Endothelial cell (in vitro differentiated cells): ENCODE data around the gene RPL22L1. TPM values are rescaled to one million over a fixed set of nuclear protein-coding genes. Genes with fewer than 3 reads are reported as not detected.
"Not testable (repeated sequence)": the region's sequence is repeated elsewhere in the genome, so short reads cannot be mapped to it uniquely, and the experiment has no call there.

Experiments
- DNase-seq: peaks from one replicate; pipeline ENCODE4 v3.0.0; 2021; ENCODE audit warnings: low spot score
- H3K27ac Mint-ChIP-seq: one replicate; pipeline ENCODE4 v1.8.0; 2021; ENCODE audit warnings: mixed read lengths, inconsistent platforms; ENCODE audit not compliant: unreplicated experiment
- H3K27me3 Mint-ChIP-seq: one replicate; pipeline ENCODE4 v1.8.0; 2021; ENCODE audit warnings: mild to moderate bottlenecking, moderate library complexity, mixed read lengths, inconsistent platforms; ENCODE audit not compliant: unreplicated experiment
- H3K36me3 Mint-ChIP-seq: one replicate; pipeline ENCODE4 v1.8.0; 2021; ENCODE audit warnings: mild to moderate bottlenecking, low read depth, mixed read lengths, inconsistent platforms; ENCODE audit not compliant: unreplicated experiment
- H3K4me1 Mint-ChIP-seq: one replicate; pipeline ENCODE4 v1.8.0; 2021; ENCODE audit warnings: mild to moderate bottlenecking, mixed read lengths, inconsistent platforms; ENCODE audit not compliant: unreplicated experiment
- H3K4me3 Mint-ChIP-seq: one replicate; pipeline ENCODE4 v1.8.0; 2021; ENCODE audit warnings: mild to moderate bottlenecking, mixed read lengths, inconsistent platforms; ENCODE audit not compliant: unreplicated experiment
- H3K9me3 Mint-ChIP-seq: one replicate; pipeline ENCODE4 v1.8.0; 2021; ENCODE audit warnings: mixed read lengths, inconsistent platforms; ENCODE audit not compliant: unreplicated experiment
- CTCF ChIP-seq: fragments of 200-600 bp; sonication (generic); IDR thresholded peaks from one replicate; pipeline ENCODE4 v1.5.0; 2021; ENCODE audit warnings: antibody characterized with exemption; ENCODE audit not compliant: unreplicated experiment
- total RNA-seq: library from RNA; stranded (reverse); fragmentation: NEBNext Ultra II Directional; extraction: Animal tissue kit (Norgen Biotek cat#: 25700); gene quantifications from one replicate; pipeline ENCODE4 v1.2.1, GENCODE V29; 2021; ENCODE audit not compliant: unreplicated experiment

The RPL22L1 gene
- total RNA-seq, 1 donor from 2014 or later = 22.0 TPM

- Mint-ChIP-seq H3K27me3 (no peaks in the 10 kb centered on the region), H3K36me3 (peaks cover 7% of the 10 kb centered on the region), H3K27ac (no peak overlapping the region), H3K9me3 (no peaks in the 10 kb centered on the region), H3K4me3 (no peak overlapping the region), H3K4me1 (no peaks in the 10 kb centered on the region)
- TF ChIP-seq CTCF = no peak
- DNase-seq = no peak
These were observed 23.9 kb upstream of the RPL22L1 start for GRCh38 chr3:170893895-170894294.

- peaks cover under 1% of the 10 kb centered on the region for H3K9me3 Mint-ChIP-seq
- no peak overlapping the region for H3K4me3 Mint-ChIP-seq
- H3K4me1 Mint-ChIP-seq = no peaks in the 10 kb centered on the region
- no peak overlapping the region for H3K27ac Mint-ChIP-seq
- no peak for TF ChIP-seq CTCF
- peaks cover 1% of the 10 kb centered on the region for H3K36me3 Mint-ChIP-seq
- DNase-seq = no peak
- H3K27me3 Mint-ChIP-seq = no peaks in the 10 kb centered on the region
These were observed 19.6 kb upstream of the RPL22L1 start for GRCh38 chr3:170889630-170890029.

- no peak for DNase-seq
- no peaks in the 10 kb centered on the region for H3K27me3 Mint-ChIP-seq
- peaks cover 4% of the 10 kb centered on the region for H3K36me3 Mint-ChIP-seq
- no peaks in the 10 kb centered on the region for H3K4me1 Mint-ChIP-seq
- H3K4me3 Mint-ChIP-seq = no peak overlapping the region
- peaks cover 3% of the 10 kb centered on the region for H3K9me3 Mint-ChIP-seq
- no peak overlapping the region for H3K27ac Mint-ChIP-seq
- no peak for TF ChIP-seq CTCF
These were observed 19.1 kb upstream of the RPL22L1 start for GRCh38 chr3:170889132-170889531.

GRCh38 chr3:170884109-170884930 is 14.3 kb upstream of the RPL22L1 start:
- H3K36me3 Mint-ChIP-seq, H3K4me1 Mint-ChIP-seq, H3K27ac Mint-ChIP-seq, H3K27me3 Mint-ChIP-seq, DNase-seq, H3K4me3 Mint-ChIP-seq, H3K9me3 Mint-ChIP-seq: not testable (repeated sequence)

- not testable (repeated sequence) for H3K4me1 Mint-ChIP-seq, H3K27me3 Mint-ChIP-seq, H3K4me3 Mint-ChIP-seq, H3K27ac Mint-ChIP-seq, H3K9me3 Mint-ChIP-seq, DNase-seq, H3K36me3 Mint-ChIP-seq
These were observed 8.7 kb upstream of the RPL22L1 start for GRCh38 chr3:170878688-170879087.

GRCh38 chr3:170877311-170877710 is 7.3 kb upstream of the RPL22L1 start:
- H3K36me3 Mint-ChIP-seq, H3K27me3 Mint-ChIP-seq, H3K9me3 Mint-ChIP-seq, DNase-seq, H3K4me3 Mint-ChIP-seq, H3K4me1 Mint-ChIP-seq, H3K27ac Mint-ChIP-seq: not testable (repeated sequence)
